ENCODE measurements around the gene MYH14. TPM values are rescaled to one million over a fixed set of nuclear protein-coding genes. Genes with fewer than 3 reads are reported as not detected.
"Not testable (repeated sequence)": the region's sequence is repeated elsewhere in the genome, so short reads cannot be mapped to it uniquely, and the experiment has no call there.

The MYH14 gene
- polyA plus RNA-seq, 4 donors = 202 to 392 (median 242) TPM

DNA sequence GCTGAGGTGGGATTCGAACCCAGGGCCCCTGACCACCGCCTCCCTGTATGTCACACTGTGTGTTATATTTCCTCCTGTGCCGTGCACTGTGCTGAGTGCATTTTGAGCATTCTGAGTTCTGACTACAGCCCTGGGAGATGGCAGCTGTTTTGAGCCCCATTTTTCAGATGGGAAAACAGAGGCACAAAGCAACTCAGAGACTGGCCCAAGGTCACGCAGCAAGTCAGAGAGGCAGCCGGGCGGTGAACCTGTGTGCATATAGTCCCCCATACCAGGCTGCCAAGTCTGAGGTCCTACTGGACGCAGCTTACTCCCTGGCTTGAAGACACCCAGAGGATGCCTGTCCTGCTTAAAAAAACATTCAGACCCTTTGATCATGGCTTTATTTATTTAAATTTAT, 17.7 kb downstream of the MYH14 start:
- H3K36me3 ChIP-seq (ENCODE audit: control insufficient read depth in 3 of 3, insufficient read depth in 2 of 3, low read depth in 1 of 3, low read length in 3 of 3) = peaks cover 4 to 77% (median 18%) of the 10 kb centered on the region in 3 donors
- no peak overlapping the region for H3K4me3 ChIP-seq (ENCODE audit: low read depth in 1 of 3, low read length in 3 of 3)
- WGBS, 3 donors = 85 to 88% (median 85%) methylated on average over 7 of the region's 7 CpGs
- peaks cover 0 to 3% of the 10 kb centered on the region in 2 donors for H3K9me3 ChIP-seq (ENCODE audit: control insufficient read depth in 2 of 2, insufficient read depth in 1 of 2, low read depth in 1 of 2, low read length in 1 of 2)
- no peak overlapping the region for H3K27ac ChIP-seq (ENCODE audit: low read depth in 1 of 3, low read length in 2 of 3)
- no peaks in the 10 kb centered on the region for H3K27me3 ChIP-seq (ENCODE audit: control insufficient read depth in 3 of 3, insufficient read depth in 3 of 3, low read length in 3 of 3)
- DNase-seq (no peak), FAIRE-seq (no peak)
- H3K4me1 ChIP-seq (ENCODE audit: control insufficient read depth in 3 of 3, insufficient read depth in 2 of 3, low read depth in 1 of 3, low read length in 2 of 3) = no peaks in the 10 kb centered on the region

DNA sequence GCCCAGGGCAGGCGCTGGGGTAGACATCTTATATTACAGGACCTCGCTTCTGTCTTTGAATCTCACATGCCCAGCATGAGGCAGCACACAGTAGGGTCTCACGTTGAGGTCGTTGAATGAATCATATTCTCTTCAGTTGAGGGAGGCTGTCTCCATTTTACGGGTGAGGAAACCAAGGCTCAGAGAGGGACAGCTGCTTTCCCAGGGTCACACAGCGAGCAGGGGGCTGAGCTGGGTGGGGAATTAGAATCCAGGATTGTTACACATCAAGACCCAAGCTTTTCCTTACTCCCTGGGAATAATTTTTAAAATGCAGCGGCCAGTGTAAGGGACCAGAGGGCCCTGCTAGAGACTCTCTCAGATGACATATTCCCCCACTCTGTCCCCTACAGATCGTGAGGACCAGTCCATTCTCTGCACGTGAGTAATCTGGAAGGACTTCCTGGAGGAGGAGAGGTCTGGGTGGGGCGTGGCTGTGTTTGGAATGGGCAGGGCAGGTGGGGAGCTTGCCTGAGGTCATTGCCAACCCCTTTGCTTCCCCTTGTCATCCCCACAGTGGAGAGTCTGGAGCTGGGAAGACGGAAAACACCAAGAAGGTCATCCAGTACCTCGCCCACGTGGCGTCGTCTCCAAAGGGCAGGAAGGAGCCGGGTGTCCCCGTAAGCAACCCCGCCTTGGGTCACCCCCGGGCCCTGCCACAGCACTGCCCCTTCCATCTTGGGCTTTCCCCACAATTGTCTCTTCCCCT, 19.4 kb downstream of the MYH14 start:
- peaks cover 4 to 78% (median 20%) of the 10 kb centered on the region in 3 donors for H3K36me3 ChIP-seq (ENCODE audit: control insufficient read depth in 3 of 3, insufficient read depth in 2 of 3, low read depth in 1 of 3, low read length in 3 of 3)
- DNase-seq (no peak), FAIRE-seq (no peak)
- peaks cover 0 to 3% of the 10 kb centered on the region in 2 donors for H3K9me3 ChIP-seq (ENCODE audit: control insufficient read depth in 2 of 2, insufficient read depth in 1 of 2, low read depth in 1 of 2, low read length in 1 of 2)
- H3K4me3 ChIP-seq (ENCODE audit: low read depth in 1 of 3, low read length in 3 of 3) = no peak overlapping the region
- no peaks in the 10 kb centered on the region for H3K4me1 ChIP-seq (ENCODE audit: control insufficient read depth in 3 of 3, insufficient read depth in 2 of 3, low read depth in 1 of 3, low read length in 2 of 3)
- H3K27me3 ChIP-seq (ENCODE audit: control insufficient read depth in 3 of 3, insufficient read depth in 3 of 3, low read length in 3 of 3) = no peaks in the 10 kb centered on the region
- H3K27ac ChIP-seq (ENCODE audit: low read depth in 1 of 3, low read length in 2 of 3) = no peak overlapping the region
- 83 to 85% (median 85%) methylated on average over 19 of the region's 19 CpGs for WGBS, 3 donors

DNA sequence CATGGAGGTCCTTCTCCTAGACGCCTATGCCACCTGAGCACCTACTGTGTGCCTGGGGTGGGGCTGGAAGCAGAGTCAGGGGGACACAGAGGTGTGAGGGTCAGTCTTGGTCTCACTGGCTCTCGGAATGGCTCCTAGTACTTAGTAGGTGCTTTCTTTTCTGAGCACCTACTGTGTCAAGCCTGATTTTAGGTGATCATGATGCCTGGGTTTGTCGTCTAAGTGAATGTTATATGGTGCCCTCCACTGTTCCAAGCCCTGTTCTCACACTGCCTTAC, 20.0 kb downstream of the MYH14 start:
- Histone ChIP-seq H3K4me3 (ENCODE audit: low read depth in 1 of 3, low read length in 3 of 3) (no peak overlapping the region), H3K27me3 (ENCODE audit: control insufficient read depth in 3 of 3, insufficient read depth in 3 of 3, low read length in 3 of 3) (no peaks in the 10 kb centered on the region), H3K36me3 (ENCODE audit: control insufficient read depth in 3 of 3, insufficient read depth in 2 of 3, low read depth in 1 of 3, low read length in 3 of 3) (peaks cover 4 to 77% (median 20%) of the 10 kb centered on the region in 3 donors), H3K9me3 (ENCODE audit: control insufficient read depth in 2 of 2, insufficient read depth in 1 of 2, low read depth in 1 of 2, low read length in 1 of 2) (peaks cover 0 to 3% of the 10 kb centered on the region in 2 donors), H3K27ac (ENCODE audit: low read depth in 1 of 3, low read length in 2 of 3) (no peak overlapping the region), H3K4me1 (ENCODE audit: control insufficient read depth in 3 of 3, insufficient read depth in 2 of 3, low read depth in 1 of 3, low read length in 2 of 3) (no peaks in the 10 kb centered on the region)
- FAIRE-seq (no peak), DNase-seq (no peak)
- 89 to 96% (median 91%) methylated on average over 3 of the region's 3 CpGs for WGBS, 3 donors

DNA sequence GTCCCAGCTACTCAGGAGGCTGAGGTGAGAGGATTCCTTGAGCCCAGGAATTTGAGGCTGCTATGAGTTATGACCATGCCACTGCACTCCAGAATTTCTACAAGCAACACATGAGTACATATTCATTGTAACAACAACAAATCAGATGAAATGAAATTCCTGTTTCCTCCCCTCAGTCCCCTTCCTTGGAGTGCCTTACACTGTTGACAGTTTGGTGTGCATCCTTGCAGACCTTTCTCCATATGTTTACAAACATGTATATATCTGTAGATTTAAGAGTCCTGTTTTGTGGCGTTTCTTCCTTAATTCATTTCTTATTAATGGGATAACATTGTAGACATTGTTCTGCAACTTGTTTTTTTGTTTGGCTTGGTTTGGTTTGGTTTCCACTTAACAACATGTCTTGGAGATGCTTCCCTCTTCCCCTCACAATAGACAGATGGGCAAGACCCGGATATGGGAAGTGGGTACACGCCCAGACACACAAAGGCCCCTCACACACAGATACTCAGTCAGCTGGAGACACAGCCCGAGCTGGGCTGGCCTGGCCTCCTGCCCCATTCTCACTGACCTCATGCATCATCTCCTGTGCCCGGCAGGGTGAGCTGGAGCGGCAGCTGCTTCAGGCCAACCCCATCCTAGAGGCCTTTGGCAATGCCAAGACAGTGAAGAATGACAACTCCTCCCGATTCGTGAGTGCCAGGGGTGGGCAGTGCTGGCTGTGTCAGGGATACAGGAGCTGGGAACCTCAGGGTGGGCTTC, 21.7 kb downstream of the MYH14 start:
- peaks cover 0 to 3% of the 10 kb centered on the region in 2 donors for H3K9me3 ChIP-seq (ENCODE audit: control insufficient read depth in 2 of 2, insufficient read depth in 1 of 2, low read depth in 1 of 2, low read length in 1 of 2)
- no peaks in the 10 kb centered on the region for H3K4me1 ChIP-seq (ENCODE audit: control insufficient read depth in 3 of 3, insufficient read depth in 2 of 3, low read depth in 1 of 3, low read length in 2 of 3)
- H3K27me3 ChIP-seq (ENCODE audit: control insufficient read depth in 3 of 3, insufficient read depth in 3 of 3, low read length in 3 of 3) = no peaks in the 10 kb centered on the region
- FAIRE-seq (no peak), DNase-seq (no peak)
- no peak overlapping the region for H3K4me3 ChIP-seq (ENCODE audit: low read depth in 1 of 3, low read length in 3 of 3)
- H3K27ac ChIP-seq (ENCODE audit: low read depth in 1 of 3, low read length in 2 of 3) = no peak overlapping the region
- peaks cover 6 to 88% (median 32%) of the 10 kb centered on the region in 3 donors for H3K36me3 ChIP-seq (ENCODE audit: control insufficient read depth in 3 of 3, insufficient read depth in 2 of 3, low read depth in 1 of 3, low read length in 3 of 3)
- 73 to 91% (median 82%) methylated on average over 8 of the region's 8 CpGs for whole genome bisulfite sequencing, 3 donors

GRCh38 chr19:50226536-50226935, 23.1 kb downstream of the MYH14 start:
- 68 to 88% (median 77%) methylated on average over 7 of the region's 7 CpGs for WGBS, 3 donors
- FAIRE-seq (no peak), DNase-seq (no peak)
- Histone ChIP-seq H3K27ac (ENCODE audit: low read depth in 1 of 3, low read length in 2 of 3) (no peak overlapping the region), H3K4me3 (ENCODE audit: low read depth in 1 of 3, low read length in 3 of 3) (no peak overlapping the region), H3K36me3 (ENCODE audit: control insufficient read depth in 3 of 3, insufficient read depth in 2 of 3, low read depth in 1 of 3, low read length in 3 of 3) (peaks cover 6 to 89% (median 31%) of the 10 kb centered on the region in 3 donors), H3K9me3 (ENCODE audit: control insufficient read depth in 2 of 2, insufficient read depth in 1 of 2, low read depth in 1 of 2, low read length in 1 of 2) (peaks cover 0 to 3% of the 10 kb centered on the region in 2 donors), H3K27me3 (ENCODE audit: control insufficient read depth in 3 of 3, insufficient read depth in 3 of 3, low read length in 3 of 3) (no peaks in the 10 kb centered on the region), H3K4me1 (ENCODE audit: control insufficient read depth in 3 of 3, insufficient read depth in 2 of 3, low read depth in 1 of 3, low read length in 2 of 3) (no peaks in the 10 kb centered on the region)

DNA sequence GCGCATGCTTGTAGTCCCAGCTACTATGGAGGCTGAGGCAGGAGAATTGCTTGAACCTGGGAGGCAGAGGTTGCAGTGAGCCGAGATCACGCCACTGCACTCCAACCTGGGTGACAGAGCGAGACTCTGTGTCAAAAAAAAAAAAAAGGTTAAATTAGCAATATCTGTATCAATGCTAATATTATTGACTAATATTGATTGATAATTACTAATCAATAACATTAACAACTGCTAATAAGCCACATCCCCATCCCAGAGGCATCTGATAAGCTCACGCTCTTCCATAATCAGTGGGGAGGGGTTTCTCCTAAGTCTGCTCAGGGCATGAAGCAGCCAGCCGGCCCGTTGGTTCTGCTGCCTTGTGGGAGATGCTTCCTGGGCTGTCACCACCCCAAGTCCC, 24.7 kb downstream of the MYH14 start:
- not testable (repeated sequence) for H3K9me3 ChIP-seq (ENCODE audit: control insufficient read depth in 2 of 2, insufficient read depth in 1 of 2, low read depth in 1 of 2, low read length in 1 of 2); H3K4me1 ChIP-seq (ENCODE audit: control insufficient read depth in 3 of 3, insufficient read depth in 2 of 3, low read depth in 1 of 3, low read length in 2 of 3); H3K4me3 ChIP-seq (ENCODE audit: low read depth in 1 of 3, low read length in 3 of 3); DNase-seq; H3K27ac ChIP-seq (ENCODE audit: low read depth in 1 of 3, low read length in 2 of 3); FAIRE-seq; H3K27me3 ChIP-seq (ENCODE audit: control insufficient read depth in 3 of 3, insufficient read depth in 3 of 3, low read length in 3 of 3)
- WGBS, 3 donors = 74 to 85% (median 77%) methylated on average over 7 of the region's 7 CpGs
- peaks cover 2 to 90% (median 30%) of the 10 kb centered on the region in 3 donors for H3K36me3 ChIP-seq (ENCODE audit: control insufficient read depth in 3 of 3, insufficient read depth in 2 of 3, low read depth in 1 of 3, low read length in 3 of 3)

DNA sequence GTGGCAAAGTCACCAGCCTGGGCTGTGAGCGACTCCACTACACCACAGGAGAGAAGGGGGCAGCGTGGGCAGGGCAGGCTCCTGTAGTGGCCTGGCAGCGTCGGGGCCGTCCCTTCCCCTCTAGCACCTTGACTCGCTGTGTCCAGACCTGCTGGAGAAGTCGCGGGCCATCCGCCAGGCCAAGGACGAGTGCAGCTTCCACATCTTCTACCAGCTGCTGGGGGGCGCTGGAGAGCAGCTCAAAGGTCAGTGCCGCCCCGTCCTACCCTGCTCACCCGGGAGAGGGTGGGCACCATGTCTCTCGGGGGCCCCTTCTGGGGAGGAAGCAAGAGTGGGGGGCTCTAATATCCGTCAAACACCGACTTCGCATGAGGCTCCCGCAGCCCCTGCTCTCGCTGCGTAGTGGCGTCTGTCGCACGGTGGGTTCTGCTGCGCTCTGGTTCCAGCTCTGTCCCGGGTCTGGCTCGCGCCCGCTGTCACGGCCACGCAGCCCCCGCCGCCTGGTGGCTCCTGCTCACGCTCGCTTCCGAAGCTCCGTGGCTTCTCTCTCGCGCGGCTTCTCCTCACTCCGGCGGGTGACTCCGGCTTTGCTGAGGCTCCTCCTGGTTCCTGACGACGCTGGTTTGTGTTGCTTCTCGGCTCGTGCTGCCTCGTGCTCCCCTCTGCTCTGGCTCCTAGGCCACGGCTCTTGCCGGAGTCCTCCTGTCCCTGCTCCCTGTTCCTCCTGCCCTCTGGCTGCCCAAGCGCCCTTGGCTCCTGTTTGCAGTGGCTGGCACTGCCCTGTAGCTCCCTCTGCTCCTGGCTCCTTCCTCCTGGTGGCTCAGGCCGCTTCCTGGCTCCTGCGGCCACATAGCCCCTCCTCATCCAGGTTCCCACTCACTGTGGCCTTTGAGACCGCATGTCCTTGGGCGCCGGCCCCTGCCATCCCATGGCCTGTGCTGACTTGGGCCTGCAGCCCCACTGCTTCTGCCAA, 27.2 kb downstream of the MYH14 start:
- H3K27ac ChIP-seq (ENCODE audit: low read depth in 1 of 3, low read length in 2 of 3) = no peak overlapping the region
- no peak overlapping the region for H3K4me3 ChIP-seq (ENCODE audit: low read depth in 1 of 3, low read length in 3 of 3)
- FAIRE-seq (no peak), DNase-seq (no peak)
- peaks cover 0 to 5% (median 0%) of the 10 kb centered on the region in 3 donors for H3K4me1 ChIP-seq (ENCODE audit: control insufficient read depth in 3 of 3, insufficient read depth in 2 of 3, low read depth in 1 of 3, low read length in 2 of 3)
- H3K27me3 ChIP-seq (ENCODE audit: control insufficient read depth in 3 of 3, insufficient read depth in 3 of 3, low read length in 3 of 3) = no peaks in the 10 kb centered on the region
- WGBS, 3 donors = 78 to 86% (median 86%) methylated on average over 54 to 56 of the region's 56 CpGs
- H3K36me3 ChIP-seq (ENCODE audit: control insufficient read depth in 3 of 3, insufficient read depth in 2 of 3, low read depth in 1 of 3, low read length in 3 of 3) = peaks cover 2 to 85% (median 30%) of the 10 kb centered on the region in 3 donors
- H3K9me3 ChIP-seq (ENCODE audit: control insufficient read depth in 2 of 2, insufficient read depth in 1 of 2, low read depth in 1 of 2, low read length in 1 of 2) = no peaks in the 10 kb centered on the region

DNA sequence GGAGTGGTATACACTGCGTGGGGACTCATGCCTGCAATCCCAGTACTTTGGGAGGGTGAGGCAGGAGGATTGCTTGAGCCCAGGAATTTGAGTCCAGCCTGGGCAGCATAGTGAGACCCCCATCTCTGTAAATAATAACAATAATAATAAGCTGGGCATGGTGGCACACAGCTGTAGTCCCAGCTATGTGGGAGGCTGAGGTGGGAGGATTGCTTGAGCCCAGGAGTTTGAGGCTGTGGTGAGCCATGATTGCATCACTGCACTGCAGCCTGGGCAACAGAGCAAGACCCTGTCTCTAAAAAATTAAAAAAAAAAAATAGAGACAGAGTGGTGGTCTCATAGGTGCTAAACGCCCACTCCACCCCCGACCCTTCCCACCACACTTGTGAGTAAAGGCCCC, 28.0 kb downstream of the MYH14 start:
- peaks cover 2 to 89% (median 29%) of the 10 kb centered on the region in 3 donors for H3K36me3 ChIP-seq (ENCODE audit: control insufficient read depth in 3 of 3, insufficient read depth in 2 of 3, low read depth in 1 of 3, low read length in 3 of 3)
- H3K4me1 ChIP-seq (ENCODE audit: control insufficient read depth in 3 of 3, insufficient read depth in 2 of 3, low read depth in 1 of 3, low read length in 2 of 3); FAIRE-seq: not testable (repeated sequence)

More for the DNA sequence above, 28.0 kb downstream of the MYH14 start:
- not testable (repeated sequence) for H3K27me3 ChIP-seq (ENCODE audit: control insufficient read depth in 3 of 3, insufficient read depth in 3 of 3, low read length in 3 of 3); DNase-seq; H3K27ac ChIP-seq (ENCODE audit: low read depth in 1 of 3, low read length in 2 of 3); H3K4me3 ChIP-seq (ENCODE audit: low read depth in 1 of 3, low read length in 3 of 3); H3K9me3 ChIP-seq (ENCODE audit: control insufficient read depth in 2 of 2, insufficient read depth in 1 of 2, low read depth in 1 of 2, low read length in 1 of 2)
- 86 to 90% (median 88%) methylated on average over 3 of the region's 3 CpGs for WGBS, 3 donors
